ENCODE results near the gene EYS.

EYS gene

GRCh38 chr6:64926051-64926450 lies 781.0 kb downstream of the EYS start:
- no peak for DNase-seq

DNA sequence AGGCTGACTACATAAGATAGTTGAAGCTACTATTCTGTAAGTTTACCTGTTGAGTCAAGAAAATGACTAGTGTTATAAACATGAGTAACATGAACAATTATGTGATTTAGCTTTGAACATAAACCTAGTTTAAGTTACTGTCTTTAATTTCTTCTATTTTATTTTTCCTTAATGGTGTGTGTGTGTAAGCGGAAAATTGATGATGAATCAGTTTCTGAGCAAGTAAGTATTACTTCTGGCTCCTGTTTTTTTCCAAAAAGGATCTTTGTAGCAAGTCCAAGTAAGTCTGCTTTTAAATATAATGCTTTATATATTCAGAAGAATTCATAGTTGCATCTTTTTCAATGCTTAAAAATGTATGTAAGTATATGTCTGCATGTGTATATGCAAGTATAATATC lies 786.8 kb downstream of the EYS start:
- no peak for DNase-seq

DNA sequence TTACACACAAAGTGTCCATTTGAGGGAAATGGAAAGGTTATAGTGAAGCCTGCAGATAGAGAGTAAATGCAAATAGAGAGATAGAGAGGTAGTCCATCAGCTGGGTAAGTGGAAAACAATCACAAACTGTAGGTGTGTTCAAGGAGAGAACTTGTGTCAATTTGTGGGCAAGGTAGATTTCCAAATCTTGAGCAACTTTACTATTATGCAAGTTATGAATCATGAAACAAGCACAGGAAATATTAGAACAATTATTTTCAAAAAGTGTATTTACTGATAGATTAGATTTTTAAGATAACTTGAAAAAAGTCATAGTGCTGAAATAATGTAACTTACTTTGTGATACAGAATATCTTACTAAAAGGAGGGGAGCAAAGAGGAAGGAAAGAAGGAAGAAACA lies 792.9 kb downstream of the EYS start:
- no peak for DNase-seq

DNA sequence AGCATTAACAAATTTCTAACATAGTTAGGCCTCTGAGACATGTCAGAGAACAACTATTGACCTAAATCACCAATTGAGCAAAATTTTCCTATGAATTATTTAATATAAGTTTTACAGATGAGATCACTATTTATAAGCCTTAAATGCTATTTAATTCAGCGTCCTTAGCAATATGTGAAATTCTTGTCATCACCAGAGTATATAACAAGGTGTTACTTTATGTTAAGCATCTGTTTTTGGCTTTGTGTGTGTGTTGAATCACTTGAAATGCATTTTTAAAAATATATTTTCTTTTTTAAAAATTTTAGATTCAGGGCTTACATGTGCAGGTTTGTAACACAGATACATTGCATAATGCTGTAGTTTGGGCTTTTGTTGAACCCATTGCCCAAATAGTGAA lies 794.1 kb downstream of the EYS start:
- no peak for DNase-seq

- DNase-seq = no peak
Measured at GRCh38 chr6:64908104-64908503, 798.9 kb downstream of the EYS start.

GRCh38 chr6:64904616-64905015 lies 802.4 kb downstream of the EYS start:
- no peak for DNase-seq

GRCh38 chr6:64902596-64902995 lies 804.4 kb downstream of the EYS start:
- DNase-seq = no peak

DNA sequence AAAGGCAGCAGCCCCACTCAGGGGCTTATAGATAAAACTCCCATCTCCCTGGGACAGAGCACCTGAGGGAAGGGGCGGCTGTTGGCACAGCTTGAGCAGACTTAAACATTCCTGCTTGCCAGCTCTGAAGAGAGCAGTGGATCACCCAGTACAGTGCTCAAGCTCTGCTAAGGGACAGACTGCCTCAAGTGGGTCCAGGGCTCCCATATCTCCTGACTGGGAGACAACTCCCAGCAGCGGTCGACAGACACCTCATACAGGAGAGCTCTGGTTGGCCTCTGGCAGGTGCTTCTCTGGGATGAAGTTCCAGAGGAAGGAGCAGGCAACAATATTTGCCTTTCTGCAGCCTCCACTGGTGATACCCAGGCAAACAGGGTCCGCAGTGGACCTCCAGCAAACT lies 810.1 kb downstream of the EYS start:
- no peak for DNase-seq

- DNase-seq = no peak
Measured at GRCh38 chr6:64895945-64896344, 811.1 kb downstream of the EYS start.

DNA sequence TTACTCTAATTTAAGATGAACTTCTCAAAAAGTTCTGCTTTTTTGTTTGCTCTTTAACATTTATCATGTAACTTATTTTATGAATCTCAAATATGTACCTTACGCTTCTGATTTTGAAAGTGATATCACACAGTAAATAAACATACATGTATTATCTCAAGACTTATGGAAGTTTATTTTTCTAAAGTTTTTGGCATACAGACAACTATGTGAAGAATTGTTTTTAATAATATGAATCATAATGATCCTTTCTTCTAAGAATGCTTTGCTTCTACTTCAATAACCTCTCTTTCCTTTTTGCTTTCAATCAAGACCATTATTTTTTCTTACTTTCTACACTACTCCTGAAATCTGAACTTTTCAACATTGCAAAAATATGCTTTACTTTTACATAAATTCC lies 816.4 kb downstream of the EYS start:
- no peak for DNase-seq

DNA sequence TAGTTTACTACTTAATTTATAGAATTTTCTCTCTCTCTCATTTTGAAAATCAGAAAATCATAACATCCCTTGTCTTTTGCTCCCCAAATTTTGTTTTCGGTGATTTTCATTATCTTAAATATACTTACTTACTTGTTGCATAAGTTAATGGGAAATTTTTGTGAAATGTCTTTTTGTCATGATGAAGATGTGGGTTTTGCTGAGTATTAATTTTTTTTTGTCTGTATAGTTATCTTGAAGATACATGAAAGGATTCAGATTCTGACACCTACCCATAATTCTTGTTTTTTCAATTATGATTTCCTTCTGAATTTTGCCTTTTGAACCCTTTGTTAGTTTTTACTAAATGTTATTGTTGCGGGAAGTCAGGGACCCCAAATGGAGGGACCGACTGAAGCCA lies 817.9 kb downstream of the EYS start:
- DNase-seq = no peak

DNA sequence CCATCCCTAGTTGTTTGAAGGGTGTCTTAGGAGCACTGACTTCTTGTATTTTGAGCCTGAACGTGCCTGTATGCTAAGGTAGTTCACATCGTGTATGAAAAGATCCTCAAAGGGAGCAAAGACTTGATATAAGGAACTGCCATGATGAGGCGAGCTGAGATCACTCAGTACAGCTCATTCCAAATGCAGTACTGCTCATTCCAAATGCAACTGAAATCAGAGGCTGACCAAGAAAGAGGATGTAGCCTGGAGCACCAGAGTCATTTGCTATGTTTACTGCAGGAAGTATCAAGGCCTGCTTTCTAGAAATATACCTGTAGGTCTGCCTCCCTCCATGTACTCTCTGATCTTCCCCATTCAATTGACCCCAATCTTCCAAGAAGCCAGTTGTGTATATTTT lies 832.2 kb downstream of the EYS start:
- DNase-seq = no peak

DNA sequence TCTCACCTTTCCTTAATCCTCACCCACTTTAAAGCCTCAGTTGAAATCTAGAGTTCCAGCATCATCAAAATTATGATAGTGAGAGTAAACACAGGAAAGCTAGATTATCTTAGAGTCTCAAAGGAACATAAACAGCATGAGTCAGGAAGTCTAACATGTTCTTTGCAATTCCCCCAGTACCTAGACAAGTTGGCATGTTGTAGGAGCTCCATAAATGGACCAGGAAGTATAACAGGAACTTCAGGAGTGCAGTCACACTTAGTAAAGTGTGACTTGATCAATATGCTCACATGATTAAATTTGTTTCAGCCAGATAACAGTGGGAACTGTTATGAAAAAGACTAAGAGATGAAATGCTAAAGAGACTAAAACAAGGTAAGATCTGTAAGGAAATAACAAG lies 834.4 kb downstream of the EYS start:
- no peak for DNase-seq

- DNase-seq = no peak
Measured at GRCh38 chr6:64861039-64861651, 845.9 kb downstream of the EYS start.

DNA sequence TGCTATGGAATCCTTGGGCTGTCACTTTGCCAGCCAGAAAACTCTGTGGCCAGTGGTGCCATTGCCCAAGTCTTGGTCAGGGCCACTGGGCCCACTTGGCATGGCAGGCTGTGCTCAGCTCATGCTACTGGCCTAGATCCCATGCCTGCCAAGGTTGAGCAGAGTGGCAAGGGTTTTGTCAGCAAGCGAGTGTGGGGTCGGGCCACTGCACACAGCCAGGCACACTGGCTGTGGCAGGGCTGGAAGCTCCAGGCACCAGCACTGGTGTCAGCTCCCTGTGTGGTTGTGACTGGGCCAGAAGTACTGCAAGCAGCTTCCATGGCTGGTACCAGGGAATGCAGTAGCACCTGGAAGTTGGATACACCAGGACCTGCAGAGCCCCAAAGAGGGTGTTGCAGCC lies 846.8 kb downstream of the EYS start:
- DNase-seq = no peak

DNA sequence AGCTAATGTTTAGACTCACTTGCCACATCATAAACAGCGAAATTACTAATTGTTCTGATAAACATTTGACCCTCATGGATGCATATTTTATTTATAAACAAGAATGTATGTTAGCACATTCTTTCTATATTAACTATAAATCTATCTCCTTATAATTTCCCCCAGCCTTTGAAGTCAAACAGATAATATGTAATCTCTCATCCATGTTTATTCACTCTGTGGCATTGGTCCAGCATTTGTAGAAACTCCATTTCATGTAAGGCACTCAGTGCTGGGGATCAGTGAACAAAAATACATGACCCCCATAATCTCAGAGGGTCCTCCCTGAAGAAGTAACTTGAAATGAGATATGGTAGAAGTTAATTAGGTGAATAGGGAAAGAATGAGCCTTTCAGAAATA lies 856.9 kb downstream of the EYS start:
- DNase-seq = no peak

DNA sequence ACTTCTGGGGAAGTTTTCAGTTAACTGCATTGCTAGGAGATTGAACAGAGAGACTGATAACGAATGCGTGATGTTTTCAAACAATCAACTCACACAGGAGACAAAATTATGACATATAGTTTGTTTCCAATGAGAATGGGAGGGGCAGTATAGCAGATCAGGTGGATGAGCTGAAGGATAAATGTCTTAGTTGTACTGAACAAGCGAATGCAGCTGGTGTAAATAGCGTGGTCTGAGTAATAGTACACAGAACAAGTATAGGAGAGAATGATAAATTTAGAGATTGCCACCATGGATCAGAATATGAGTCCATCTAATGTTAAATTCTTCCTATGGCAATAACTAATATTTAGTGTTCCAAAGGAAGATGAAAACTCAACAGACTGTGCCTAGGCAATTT lies 858.6 kb downstream of the EYS start:
- no peak for DNase-seq

DNA sequence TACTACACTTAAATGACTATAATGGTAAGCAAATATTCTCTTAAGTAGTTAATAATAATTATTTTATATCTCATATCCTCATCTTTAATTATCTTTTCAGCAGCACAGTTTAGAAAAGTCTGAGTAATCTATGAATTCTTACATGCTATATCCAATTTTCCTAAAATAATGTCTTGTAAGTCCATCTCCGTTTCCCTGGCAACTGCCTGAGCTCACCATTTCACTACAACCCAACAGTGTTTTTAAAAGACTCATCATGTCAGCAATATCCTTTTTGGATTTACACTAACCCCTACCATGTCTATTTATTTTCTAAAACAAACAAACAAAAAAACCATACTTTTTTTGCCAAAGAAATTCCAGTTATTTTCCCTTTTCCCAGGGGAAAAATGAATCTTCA lies 859.6 kb downstream of the EYS start:
- no peak for DNase-seq

DNA sequence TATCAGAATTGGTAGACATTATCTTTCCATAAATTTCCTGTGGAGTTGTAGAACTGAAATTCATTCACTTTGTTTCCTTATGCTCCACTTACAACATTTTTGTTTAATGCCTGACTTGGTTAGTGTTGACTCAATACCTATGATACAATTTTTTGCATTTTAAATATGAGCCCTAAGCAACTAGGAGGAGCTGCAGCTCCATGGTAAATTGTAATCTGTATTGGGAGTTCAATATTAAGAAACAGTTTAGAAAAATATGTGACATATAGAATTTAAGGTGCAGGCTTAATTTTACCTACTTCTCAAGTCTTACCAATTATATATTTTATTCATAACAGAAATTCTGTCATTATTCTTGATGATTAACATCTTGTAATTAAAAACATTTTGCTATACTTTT lies 868.3 kb downstream of the EYS start:
- DNase-seq = no peak

DNA sequence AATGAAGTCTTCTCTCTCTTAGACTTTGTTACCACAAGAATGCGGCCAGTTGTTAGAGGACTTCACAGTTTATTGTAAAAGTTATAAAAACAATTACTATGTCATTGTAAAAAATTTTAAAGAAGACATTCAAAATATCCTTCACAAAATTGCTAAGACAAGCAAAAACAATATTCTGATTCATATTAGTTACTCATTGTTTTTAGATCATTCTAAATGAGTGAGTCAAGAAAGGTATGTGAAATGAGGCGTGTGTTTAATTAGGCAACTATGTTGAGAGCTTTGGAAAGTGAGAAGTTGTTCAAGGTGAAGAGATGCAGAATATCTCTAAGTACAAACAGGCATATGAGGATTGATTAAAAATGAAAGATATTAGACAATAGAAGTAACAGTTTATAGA lies 875.3 kb downstream of the EYS start:
- no peak for DNase-seq

GRCh38 chr6:64817525-64817924 lies 889.5 kb downstream of the EYS start:
- DNase-seq = no peak

GRCh38 chr6:64815718-64816117 lies 891.3 kb downstream of the EYS start:
- no peak for DNase-seq

- DNase-seq = no peak
Measured at GRCh38 chr6:64812138-64812537, 894.9 kb downstream of the EYS start.

GRCh38 chr6:64811119-64811518 lies 895.9 kb downstream of the EYS start:
- DNase-seq = no peak

GRCh38 chr6:64807785-64808184 lies 899.2 kb downstream of the EYS start:
- DNase-seq = no peak

Data from SW 1271 (cell line).